ENCODE measurements around the gene CALML3.

GRCh38 chr10:5492929-5493576 is 31.7 kb upstream of the CALML3 start:
- TF ChIP-seq HDAC2 (IDR thresholded peaks at IDR 0.05; ENCODE audit: borderline replicate concordance in 1 of 2, low read depth in 2 of 2, low read length in 2 of 2) (no peak), RFX5 (IDR thresholded peaks at IDR 0.05; ENCODE audit: borderline replicate concordance, low read depth, low read length) (no peak), EZH2 (IDR thresholded peaks at IDR 0.05; ENCODE audit: low read depth, low read length, severe bottlenecking) (no peak), CREB1 (IDR thresholded peaks at IDR 0.05) (no peak), NANOG (IDR thresholded peaks at IDR 0.05; ENCODE audit: insufficient read depth, low read depth, low read length, poor library complexity, severe bottlenecking) (no peak), SIN3A (conservative IDR thresholded peaks at IDR 0.05 in 1 of 2, IDR thresholded peaks at IDR 0.05 in 1 of 2; ENCODE audit: low read depth in 1 of 2, low read length in 2 of 2) (no peak)

Measured in H1 (cell line).